ENCODE measurements around the gene TENT5C. TPM values are rescaled to one million over a fixed set of nuclear protein-coding genes. Genes with fewer than 3 reads are reported as not detected.

TENT5C gene
- total RNA-seq, 1 experiment from 2014 or later = 1.4 TPM

GRCh38 chr1:117615474-117615873 is 9.6 kb downstream of the TENT5C start:
- Mint-ChIP-seq H3K4me1 (peaks cover 16% of the 10 kb centered on the region), H3K4me3 (no peak overlapping the region), H3K9me3 (no peaks in the 10 kb centered on the region), H3K27ac (no peak overlapping the region), H3K27me3 (ENCODE audit: low read depth) (peaks cover 27% of the 10 kb centered on the region), H3K36me3 (no peaks in the 10 kb centered on the region)
- ChIA-PET POLR2A (no interaction called here), CTCF (no interaction called here)
- ATAC-seq = no peak
- no peak for DNase-seq (ENCODE audit: low spot score)
- TF ChIP-seq GABPB1 (CRISPR knock-in tag; IDR thresholded peaks at IDR 0.05) = no peak
- no peak for TF ChIP-seq ZNF138 (CRISPR knock-in tag; conservative IDR thresholded peaks at IDR 0.05)
- TF ChIP-seq ZSCAN18 (CRISPR knock-in tag; IDR thresholded peaks at IDR 0.05) = no peak
- no peak for TF ChIP-seq ATF3 (CRISPR knock-in tag; conservative IDR thresholded peaks at IDR 0.05)
- no peak for TF ChIP-seq ZNF532 (CRISPR knock-in tag; IDR thresholded peaks at IDR 0.05; ENCODE audit: borderline replicate concordance)
- TF ChIP-seq ZNF317 (CRISPR knock-in tag; IDR thresholded peaks at IDR 0.05; ENCODE audit: borderline replicate concordance, low read depth) = no peak
- no peak for TF ChIP-seq E2F5 (CRISPR knock-in tag; IDR thresholded peaks at IDR 0.05)
- no peak for TF ChIP-seq AFF4 (CRISPR knock-in tag; IDR thresholded peaks at IDR 0.05; ENCODE audit: borderline replicate concordance)
- no peak for TF ChIP-seq ZNF416 (CRISPR knock-in tag; IDR thresholded peaks at IDR 0.05)
- TF ChIP-seq ZNF263 (CRISPR knock-in tag; IDR thresholded peaks at IDR 0.05; ENCODE audit: low read depth) = no peak
- TF ChIP-seq ATF6 (CRISPR knock-in tag; IDR thresholded peaks at IDR 0.05) = no peak
- TF ChIP-seq TEAD1 (CRISPR knock-in tag; IDR thresholded peaks at IDR 0.05) = no peak

GRCh38 chr1:117616356-117616755 is 10.5 kb downstream of the TENT5C start:
- no peaks in the 10 kb centered on the region for H3K9me3 Mint-ChIP-seq
- ATAC-seq = no peak
- CTCF ChIA-PET = no interaction called here
- H3K4me3 Mint-ChIP-seq = no peak overlapping the region
- H3K27me3 Mint-ChIP-seq (ENCODE audit: low read depth) = peaks cover 23% of the 10 kb centered on the region
- no peak for DNase-seq (ENCODE audit: low spot score)
- H3K36me3 Mint-ChIP-seq = no peaks in the 10 kb centered on the region
- POLR2A ChIA-PET = no interaction called here
- no peak overlapping the region for H3K27ac Mint-ChIP-seq
- H3K4me1 Mint-ChIP-seq = peaks cover 20% of the 10 kb centered on the region
- TF ChIP-seq CTCF (IDR thresholded peaks at IDR 0.05) (no peak), ZBTB43 (CRISPR knock-in tag; IDR thresholded peaks at IDR 0.05) (no peak), ZNF416 (CRISPR knock-in tag; IDR thresholded peaks at IDR 0.05) (no peak), E2F4 (CRISPR knock-in tag; IDR thresholded peaks at IDR 0.05; ENCODE audit: borderline replicate concordance, low read depth) (no peak), ZNF396 (CRISPR knock-in tag; IDR thresholded peaks at IDR 0.05; ENCODE audit: borderline replicate concordance) (no peak)
